Hepatocyte (in vitro differentiated cells): Measurements from ENCODE around the gene KCNQ2. TPM values are rescaled to one million over a fixed set of nuclear protein-coding genes. Genes with fewer than 3 reads are reported as not detected.

ENCODE experiments used
- DNase-seq: peaks from one replicate; pipeline ENCODE4 v3.0.0-alpha.2; 2016; ENCODE audit warnings: low spot score
- H2AFZ ChIP-seq: fragments of 200-600 bp; sonication (generic); 2 replicates; pipeline ENCODE4 v1.6.0; 2016; ENCODE audit warnings: antibody characterized with exemption, mild to moderate bottlenecking
- H3K27ac ChIP-seq: fragments of 200-600 bp; sonication (generic); 2 replicates; pipeline ENCODE4 v1.5.1; 2016; ENCODE audit warnings: mild to moderate bottlenecking
- H3K27me3 ChIP-seq: fragments of 200-600 bp; sonication (generic); 2 replicates; pipeline ENCODE4 v1.6.1; 2016
- H3K36me3 ChIP-seq: fragments of 200-600 bp; sonication (generic); replicated peaks from 2 replicates; pipeline ENCODE4 v1.5.1; 2016; ENCODE audit warnings: low read depth; ENCODE audit not compliant: insufficient read depth
- H3K4me1 ChIP-seq: fragments of 200-600 bp; sonication (generic); 2 replicates; pipeline ENCODE4 v1.5.1; 2016; ENCODE audit warnings: mild to moderate bottlenecking, moderate library complexity; ENCODE audit not compliant: insufficient read depth
- H3K4me2 ChIP-seq: fragments of 200-600 bp; sonication (generic); 2 replicates; pipeline ENCODE4 v1.6.0; 2016
- H3K4me3 ChIP-seq: fragments of 200-600 bp; sonication (generic); 2 replicates; pipeline ENCODE4 v1.5.1; 2016; ENCODE audit warnings: mild to moderate bottlenecking
- H3K79me2 ChIP-seq: fragments of 200-600 bp; sonication (generic); 2 replicates; pipeline ENCODE4 v1.6.0; 2017; ENCODE audit warnings: mild to moderate bottlenecking
- H3K9me2 ChIP-seq: fragments of 200-600 bp; sonication (generic); replicated peaks from 2 replicates; pipeline ENCODE4 v1.6.0; 2017; ENCODE audit warnings: mild to moderate bottlenecking; ENCODE audit not compliant: insufficient read depth
- H3K9me3 ChIP-seq: fragments of 200-600 bp; sonication (generic); 2 replicates; pipeline ENCODE4 v1.5.1; 2016; ENCODE audit warnings: low read depth, mild to moderate bottlenecking
- H4K20me1 ChIP-seq: fragments of 200-600 bp; sonication (generic); 2 replicates; pipeline ENCODE4 v1.6.0; 2016; ENCODE audit warnings: mild to moderate bottlenecking; ENCODE audit not compliant: insufficient read depth, poor library complexity, severe bottlenecking
- CTCF ChIP-seq: fragments of 200-600 bp; sonication (generic); IDR thresholded peaks from 2 replicates; pipeline ENCODE4 v1.5.1; 2016; ENCODE audit warnings: antibody characterized with exemption, mild to moderate bottlenecking; ENCODE audit not compliant: poor library complexity
- EZH2 ChIP-seq: fragments of 200-600 bp; sonication (generic); IDR thresholded peaks from 2 replicates; pipeline ENCODE4 v1.6.1; 2016; ENCODE audit warnings: antibody characterized with exemption, mild to moderate bottlenecking, borderline replicate concordance
- EZH2phosphoT487 ChIP-seq: fragments of 200-600 bp; sonication (generic); IDR thresholded peaks from one replicate; pipeline ENCODE4 v1.6.1; 2018; ENCODE audit warnings: antibody characterized with exemption, mild to moderate bottlenecking, low read depth, moderate library complexity; ENCODE audit not compliant: unreplicated experiment, severe bottlenecking
- WGBS: methylation state at CpG from one replicate; pipeline ENCODE4 v1.1.6; 2016; ENCODE audit warnings: low lambda C conversion rate; ENCODE audit errors: missing lambda C conversion rate; 5-methylcytosine and 5-hydroxymethylcytosine counted together
- polyA plus RNA-seq: library from polyadenylated mRNA; unstranded; fragments of >200 nt; fragmentation: Nextera tagmentation; extraction: Ambion mirVana; gene quantifications from 2 replicates; pipeline ENCODE4 v1.2.1, GENCODE V29; 2016
- total RNA-seq: library from RNA; depleted of rRNA; stranded (reverse); fragments of >200 nt; gene quantifications from 2 replicates; pipeline ENCODE4 v1.2.3, GENCODE V29; 2014

Gene KCNQ2
- total and polyA plus RNA-seq, 2 experiments from 2014 or later, result 3.5 to 5.4 TPM

DNA sequence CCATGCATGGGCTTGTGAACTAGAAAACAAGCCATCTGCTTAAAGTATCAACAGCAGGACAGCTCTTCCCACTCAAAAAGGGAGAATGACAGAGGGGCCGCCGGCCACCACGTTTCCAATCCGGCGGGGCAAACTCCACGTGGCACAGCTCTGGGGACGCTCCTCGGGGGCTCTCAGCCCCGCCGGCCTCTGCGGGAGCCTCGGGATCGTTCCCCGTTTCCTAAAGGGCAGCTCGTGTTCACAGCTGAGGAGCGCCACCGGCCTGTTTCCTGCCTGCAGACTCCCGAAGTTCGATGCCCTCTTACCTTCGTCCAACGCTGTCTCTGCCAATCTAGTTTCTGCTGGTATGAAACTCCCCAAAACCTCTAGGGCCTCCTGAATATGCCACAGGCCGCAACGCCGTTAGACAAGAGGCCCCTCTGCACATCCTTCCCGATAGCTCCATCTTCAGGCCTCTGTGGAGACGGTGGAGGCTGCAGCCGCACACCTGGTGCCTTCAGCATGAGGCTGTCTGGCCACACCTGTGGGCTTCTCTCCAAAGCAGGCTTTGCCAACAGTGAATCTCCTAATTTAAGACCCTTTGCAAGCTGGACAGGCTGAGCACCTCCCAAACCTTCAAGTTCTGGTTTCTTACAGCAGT, 46.5 kb downstream of the KCNQ2 start:
- no peaks in the 10 kb centered on the region for H3K36me3 ChIP-seq
- no peaks in the 10 kb centered on the region for H3K4me1 ChIP-seq
- H2AFZ ChIP-seq, result no peak overlapping the region
- no peak overlapping the region for H3K4me2 ChIP-seq
- DNase-seq, result no peak
- no peaks in the 10 kb centered on the region for H3K27me3 ChIP-seq
- TF ChIP-seq EZH2 (no peak), CTCF (no peak), EZH2phosphoT487 (no peak)
- H3K79me2 ChIP-seq, result no peaks in the 10 kb centered on the region
- H3K4me3 ChIP-seq, result no peak overlapping the region
- H3K9me3 ChIP-seq, result no peaks in the 10 kb centered on the region
- H4K20me1 ChIP-seq, result no peaks in the 10 kb centered on the region
- no peaks in the 10 kb centered on the region for H3K9me2 ChIP-seq
- no peak overlapping the region for H3K27ac ChIP-seq
- WGBS, result 91% methylated on average over 27 of the region's 27 CpGs

GRCh38 chr20:63424613-63425012, 47.8 kb downstream of the KCNQ2 start:
- no peaks in the 10 kb centered on the region for H4K20me1 ChIP-seq

DNA sequence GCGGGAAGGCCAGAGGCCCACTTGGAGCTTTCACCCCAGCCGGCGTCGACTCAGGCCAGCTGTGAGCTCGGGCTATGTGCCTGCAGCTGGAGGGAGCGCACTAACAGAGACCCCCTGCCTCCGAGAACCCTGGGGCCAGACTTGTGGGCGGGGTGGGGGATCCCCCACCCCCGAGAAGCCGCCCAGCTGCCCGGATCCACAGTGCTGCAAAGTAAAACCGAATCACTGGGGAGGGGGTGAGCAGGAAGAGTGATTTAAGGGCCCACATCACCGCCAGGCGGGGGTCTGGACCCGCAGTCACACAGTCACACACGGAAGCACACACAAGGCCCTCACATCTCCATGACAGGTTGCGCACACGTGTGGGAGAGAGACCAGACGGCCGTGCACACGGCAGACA, 48.7 kb downstream of the KCNQ2 start:
- Histone ChIP-seq H3K4me3 (no peak overlapping the region), H3K36me3 (no peaks in the 10 kb centered on the region), H3K27ac (no peak overlapping the region), H2AFZ (no peak overlapping the region), H3K4me1 (no peaks in the 10 kb centered on the region), H4K20me1 (no peaks in the 10 kb centered on the region), H3K27me3 (no peaks in the 10 kb centered on the region), H3K79me2 (no peaks in the 10 kb centered on the region), H3K9me3 (no peaks in the 10 kb centered on the region), H3K9me2 (no peaks in the 10 kb centered on the region), H3K4me2 (no peak overlapping the region)
- DNase-seq, result no peak
- no peak for TF ChIP-seq EZH2
- no peak for TF ChIP-seq EZH2phosphoT487
- TF ChIP-seq CTCF, result no peak
- 88% methylated on average over 21 of the region's 21 CpGs for WGBS

More at GRCh38 chr20:63424613-63425012, 47.8 kb downstream of the KCNQ2 start:
- no peaks in the 10 kb centered on the region for H3K79me2 ChIP-seq
- no peak for DNase-seq
- no peaks in the 10 kb centered on the region for H3K36me3 ChIP-seq
- H3K27ac ChIP-seq, result no peak overlapping the region
- 93% methylated on average over 25 of the region's 25 CpGs for WGBS
- H3K9me2 ChIP-seq, result no peaks in the 10 kb centered on the region
- H2AFZ ChIP-seq, result no peak overlapping the region
- TF ChIP-seq CTCF (no peak), EZH2 (no peak), EZH2phosphoT487 (no peak)
- H3K4me2 ChIP-seq, result no peak overlapping the region
- no peaks in the 10 kb centered on the region for H3K27me3 ChIP-seq
- H3K9me3 ChIP-seq, result no peaks in the 10 kb centered on the region
- no peaks in the 10 kb centered on the region for H3K4me1 ChIP-seq
- H3K4me3 ChIP-seq, result no peak overlapping the region
